Fibroblast of mammary gland (primary cell): Measurements from ENCODE around the gene ECEL1.
A peak's percentile ranks its signal among the peaks of the same experiment; 100 is the strongest.
"Not testable (repeated sequence)": the region's sequence is repeated elsewhere in the genome, so short reads cannot be mapped to it uniquely, and the experiment has no call there.

Experiments used
- DNase-seq: peaks from one replicate; pipeline ENCODE4 v3.0.0-alpha.2; 2010; ENCODE audit warnings: low read depth
- H3K4me3 ChIP-seq: 2 replicates; pipeline ENCODE4 v1.5.1; 2011; ENCODE audit warnings: low read depth, mild to moderate bottlenecking, low read length, moderate library complexity; ENCODE audit not compliant: control insufficient read depth
- TF ChIP-seq, protein P1 (sequence below): conservative IDR thresholded peaks from 2 replicates; pipeline ENCODE4 v1.5.1; 2011; ENCODE audit warnings: low read depth, low read length, inconsistent platforms; ENCODE audit not compliant: control insufficient read depth, insufficient read depth

The ECEL1 gene, protein sequence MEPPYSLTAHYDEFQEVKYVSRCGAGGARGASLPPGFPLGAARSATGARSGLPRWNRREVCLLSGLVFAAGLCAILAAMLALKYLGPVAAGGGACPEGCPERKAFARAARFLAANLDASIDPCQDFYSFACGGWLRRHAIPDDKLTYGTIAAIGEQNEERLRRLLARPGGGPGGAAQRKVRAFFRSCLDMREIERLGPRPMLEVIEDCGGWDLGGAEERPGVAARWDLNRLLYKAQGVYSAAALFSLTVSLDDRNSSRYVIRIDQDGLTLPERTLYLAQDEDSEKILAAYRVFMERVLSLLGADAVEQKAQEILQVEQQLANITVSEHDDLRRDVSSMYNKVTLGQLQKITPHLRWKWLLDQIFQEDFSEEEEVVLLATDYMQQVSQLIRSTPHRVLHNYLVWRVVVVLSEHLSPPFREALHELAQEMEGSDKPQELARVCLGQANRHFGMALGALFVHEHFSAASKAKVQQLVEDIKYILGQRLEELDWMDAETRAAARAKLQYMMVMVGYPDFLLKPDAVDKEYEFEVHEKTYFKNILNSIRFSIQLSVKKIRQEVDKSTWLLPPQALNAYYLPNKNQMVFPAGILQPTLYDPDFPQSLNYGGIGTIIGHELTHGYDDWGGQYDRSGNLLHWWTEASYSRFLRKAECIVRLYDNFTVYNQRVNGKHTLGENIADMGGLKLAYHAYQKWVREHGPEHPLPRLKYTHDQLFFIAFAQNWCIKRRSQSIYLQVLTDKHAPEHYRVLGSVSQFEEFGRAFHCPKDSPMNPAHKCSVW

DNA sequence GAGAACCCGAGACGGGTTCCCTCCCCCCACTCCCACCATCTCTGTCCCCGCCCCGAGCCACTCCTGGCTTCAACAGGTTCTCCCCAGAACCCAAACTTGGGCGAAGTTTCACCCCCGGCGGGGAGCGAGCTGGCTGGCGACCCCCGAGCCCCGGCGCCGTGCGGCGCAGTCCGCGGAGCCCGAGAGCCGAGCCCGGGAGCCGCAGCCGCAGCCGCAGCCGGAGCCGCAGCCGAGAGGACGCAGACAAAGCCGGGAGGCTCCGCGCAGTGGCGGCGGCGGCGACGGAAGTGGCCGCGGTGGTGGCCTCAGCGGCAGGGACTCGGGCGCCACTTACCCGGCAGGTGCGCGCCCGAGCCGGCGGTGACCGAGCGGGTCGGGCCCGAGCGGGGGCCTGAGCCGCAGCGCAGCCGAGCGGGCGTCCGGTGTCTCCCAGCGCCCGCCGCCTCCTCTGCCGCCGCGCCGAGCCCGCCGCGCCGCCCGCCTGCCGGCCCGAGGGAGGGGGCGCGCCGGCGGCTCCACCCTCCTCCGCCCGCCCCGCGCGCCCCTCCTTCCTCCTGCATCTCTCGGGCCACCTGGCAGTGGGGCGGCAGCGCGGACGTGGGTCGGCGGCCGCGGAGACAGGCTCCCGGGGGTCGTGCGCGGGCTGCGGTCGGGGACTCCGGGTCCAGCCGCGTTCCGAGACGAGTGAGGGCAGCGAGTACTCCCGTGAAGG, at the start of gene ECEL1:
Gene ECEL1 (minus strand): TSS at position 450 of the 712 bp plus-strand sequence. CDS start 1,181 bp downstream, outside the sequence.
- TF ChIP-seq, protein P1, sequence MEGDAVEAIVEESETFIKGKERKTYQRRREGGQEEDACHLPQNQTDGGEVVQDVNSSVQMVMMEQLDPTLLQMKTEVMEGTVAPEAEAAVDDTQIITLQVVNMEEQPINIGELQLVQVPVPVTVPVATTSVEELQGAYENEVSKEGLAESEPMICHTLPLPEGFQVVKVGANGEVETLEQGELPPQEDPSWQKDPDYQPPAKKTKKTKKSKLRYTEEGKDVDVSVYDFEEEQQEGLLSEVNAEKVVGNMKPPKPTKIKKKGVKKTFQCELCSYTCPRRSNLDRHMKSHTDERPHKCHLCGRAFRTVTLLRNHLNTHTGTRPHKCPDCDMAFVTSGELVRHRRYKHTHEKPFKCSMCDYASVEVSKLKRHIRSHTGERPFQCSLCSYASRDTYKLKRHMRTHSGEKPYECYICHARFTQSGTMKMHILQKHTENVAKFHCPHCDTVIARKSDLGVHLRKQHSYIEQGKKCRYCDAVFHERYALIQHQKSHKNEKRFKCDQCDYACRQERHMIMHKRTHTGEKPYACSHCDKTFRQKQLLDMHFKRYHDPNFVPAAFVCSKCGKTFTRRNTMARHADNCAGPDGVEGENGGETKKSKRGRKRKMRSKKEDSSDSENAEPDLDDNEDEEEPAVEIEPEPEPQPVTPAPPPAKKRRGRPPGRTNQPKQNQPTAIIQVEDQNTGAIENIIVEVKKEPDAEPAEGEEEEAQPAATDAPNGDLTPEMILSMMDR, result no peak
- DNase-seq, result no peak
- no peak within 1 kb of the TSS for H3K4me3 ChIP-seq

DNA sequence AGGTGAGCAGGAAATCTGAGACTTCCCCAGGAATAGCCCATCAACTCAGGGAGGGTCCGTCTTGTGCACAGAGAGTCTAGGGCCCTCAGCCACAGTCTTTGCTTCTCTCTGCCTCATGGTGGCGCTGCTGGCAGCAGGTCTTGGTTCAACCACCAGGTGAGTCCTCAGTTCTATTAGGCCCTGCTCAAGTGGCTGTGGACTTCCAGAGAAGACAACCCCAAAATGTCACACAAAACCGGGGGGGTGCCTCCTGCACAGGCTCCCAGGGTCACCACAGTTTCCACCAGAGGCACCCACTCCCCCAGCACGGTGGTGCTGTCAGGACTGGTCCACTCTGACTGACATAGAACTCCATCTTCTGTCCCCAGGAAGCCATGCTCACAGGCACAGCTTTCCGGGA, 49.4 kb upstream of the ECEL1 start:
- no peak overlapping the region for H3K4me3 ChIP-seq
- TF ChIP-seq, protein P1, result peak; percentile 28
- no peak for DNase-seq

DNA sequence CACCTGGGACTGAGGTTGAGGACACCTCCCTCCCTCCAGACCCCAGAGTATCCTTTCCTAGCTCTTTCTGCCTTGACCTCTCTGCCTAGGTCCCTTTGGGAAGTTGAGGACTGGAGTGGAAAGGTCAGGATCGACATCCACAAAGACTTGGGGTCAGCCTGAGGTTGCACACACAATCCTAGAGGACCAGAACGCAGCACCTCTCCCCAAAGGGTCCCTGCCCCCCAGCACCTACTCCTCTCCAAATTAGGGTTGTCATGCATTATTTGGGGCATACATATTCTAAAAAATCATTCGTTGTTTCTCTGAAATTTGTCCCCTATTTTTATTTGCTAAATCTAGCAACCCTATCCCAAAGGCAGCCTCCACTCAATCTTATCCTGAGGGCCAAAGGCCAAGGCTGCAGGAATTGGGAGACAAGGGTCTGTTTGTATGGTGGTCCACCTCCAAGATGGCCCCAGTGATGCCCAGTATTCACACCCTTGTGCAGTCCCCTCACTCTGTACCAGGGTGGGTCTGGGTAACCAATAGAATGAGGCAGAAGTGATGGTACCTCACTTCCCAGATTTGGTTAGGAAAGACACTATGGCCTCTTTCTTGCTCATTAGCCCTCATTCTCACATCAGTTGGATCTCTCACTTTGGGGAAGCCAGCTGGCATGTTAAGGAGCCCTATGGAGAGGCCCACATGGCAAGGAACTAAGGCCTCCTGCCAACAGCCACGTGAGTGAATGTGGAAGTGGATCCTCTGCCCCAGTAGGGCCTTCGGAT, 48.3 kb upstream of the ECEL1 start:
- no peak overlapping the region for H3K4me3 ChIP-seq
- TF ChIP-seq, protein P1, result no peak
- DNase-seq, result no peak

DNA sequence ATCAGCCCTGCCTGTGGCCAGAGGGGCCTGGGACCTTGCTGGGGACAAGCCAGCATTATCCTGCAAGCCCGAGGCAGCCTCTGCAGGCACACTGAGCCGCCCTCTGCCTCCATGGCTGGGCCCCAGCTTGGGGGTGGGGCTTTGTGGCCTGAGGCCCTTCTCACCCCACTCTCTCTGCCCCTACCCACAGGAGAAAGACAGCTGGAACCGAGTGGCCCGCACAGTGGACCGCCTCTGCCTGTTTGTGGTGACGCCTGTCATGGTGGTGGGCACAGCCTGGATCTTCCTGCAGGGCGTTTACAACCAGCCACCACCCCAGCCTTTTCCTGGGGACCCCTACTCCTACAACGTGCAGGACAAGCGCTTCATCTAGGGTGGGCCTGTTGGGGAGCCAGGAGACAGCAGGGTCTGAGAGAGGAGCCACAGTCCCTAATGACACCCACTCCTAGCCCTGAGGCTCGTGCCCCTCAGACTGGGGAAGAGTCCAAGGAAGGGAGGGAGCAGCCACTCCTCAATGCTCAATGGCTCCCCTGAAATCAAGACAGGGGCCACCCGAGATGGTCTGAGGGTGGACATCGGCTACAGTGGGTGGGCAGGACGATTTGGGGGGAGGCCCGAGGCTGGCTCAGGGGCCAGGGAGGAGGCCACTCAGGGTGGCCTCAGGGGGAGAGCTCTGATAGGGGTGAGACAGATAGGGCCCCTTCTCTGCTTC, 47.5 kb upstream of the ECEL1 start:
- no peak for DNase-seq
- TF ChIP-seq, protein P1, result no peak
- no peak overlapping the region for H3K4me3 ChIP-seq

DNA sequence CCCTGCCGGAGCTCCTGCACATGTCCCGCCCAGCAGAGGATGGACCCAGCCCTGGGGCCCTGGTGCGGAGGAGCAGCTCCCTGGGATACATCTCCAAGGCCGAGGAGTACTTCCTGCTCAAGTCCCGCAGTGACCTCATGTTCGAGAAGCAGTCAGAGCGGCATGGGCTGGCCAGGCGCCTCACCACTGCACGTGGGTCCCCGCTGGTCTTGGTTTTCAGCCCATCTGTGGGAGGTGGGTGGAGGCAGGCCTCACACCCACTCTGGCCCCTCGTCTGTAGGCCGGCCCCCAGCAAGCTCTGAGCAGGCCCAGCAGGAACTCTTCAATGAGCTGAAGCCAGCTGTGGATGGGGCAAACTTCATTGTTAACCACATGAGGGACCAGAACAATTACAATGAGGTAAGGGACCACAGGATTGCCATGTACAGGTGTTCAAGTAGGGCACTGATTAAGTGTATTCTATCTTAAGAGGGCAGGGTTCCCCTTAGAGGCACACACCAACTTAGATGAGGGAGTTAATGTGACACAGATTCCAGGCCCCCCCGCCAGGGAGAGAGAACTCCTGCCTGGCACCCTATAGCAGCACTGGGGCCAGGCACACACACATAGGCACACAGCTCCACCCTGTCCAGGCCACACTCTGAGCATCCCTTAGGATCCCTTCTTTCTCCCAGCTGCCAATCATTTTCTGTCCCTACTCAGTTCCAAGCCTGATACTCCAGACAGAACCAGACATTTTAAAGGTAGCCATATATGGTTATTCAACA, 46.5 kb upstream of the ECEL1 start:
- H3K4me3 ChIP-seq, result no peak overlapping the region
- DNase-seq, result peak; percentile 37
- TF ChIP-seq, protein P1, result no peak

DNA sequence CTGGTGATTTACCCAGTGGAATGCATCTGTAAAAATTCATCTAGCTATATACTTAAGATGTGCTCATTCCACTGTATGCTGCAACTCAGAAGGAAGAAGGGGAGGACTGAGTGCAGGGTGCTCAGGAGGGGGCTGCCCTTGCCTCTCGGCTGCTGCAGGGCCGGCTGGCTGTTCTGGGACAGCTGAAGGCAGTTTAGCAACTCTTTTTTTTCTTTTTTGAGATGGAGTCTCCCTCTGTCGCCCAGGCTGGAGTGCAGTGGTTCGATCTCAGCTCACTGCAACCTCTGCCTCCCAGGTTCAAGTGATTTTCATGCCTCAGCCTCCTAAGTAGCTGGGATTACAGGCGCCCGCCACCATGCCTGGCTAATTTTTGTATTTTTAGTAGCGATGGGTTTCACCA, 45.2 kb upstream of the ECEL1 start:
- DNase-seq, H3K4me3 ChIP-seq: not testable (repeated sequence)
